Central memory CD8-positive, alpha-beta T cell (primary cell): ENCODE data around the gene TNFAIP8L1.

Experiments
- ATAC-seq: fragments of 150-1000 bp; cut with Tn5 transposase; replicated peaks from 2 replicates; pipeline ENCODE4 v1.10.0; 2022; ENCODE audit warnings: mild to moderate bottlenecking, moderate FRiP score, moderate number of reproducible peaks; ENCODE audit not compliant: poor library complexity, severe bottlenecking; ENCODE audit errors: extremely low read depth
- DNase-seq, 2 donors: peaks; one replicate each; pipeline ENCODE4 v3.0.0; 2021; ENCODE audit warnings: low spot score in 2 of 2
- H3K27ac Mint-ChIP-seq: one replicate; pipeline ENCODE4 v1.8.0; 2022; ENCODE audit warnings: low read depth, mild to moderate bottlenecking, moderate library complexity, mixed read lengths
- H3K27me3 Mint-ChIP-seq: one replicate; pipeline ENCODE4 v1.8.0; 2022; ENCODE audit warnings: mixed read lengths
- H3K36me3 Mint-ChIP-seq: one replicate; pipeline ENCODE4 v1.8.0; 2022; ENCODE audit warnings: mild to moderate bottlenecking, moderate library complexity, mixed read lengths; ENCODE audit not compliant: insufficient read depth
- H3K4me1 Mint-ChIP-seq: one replicate; pipeline ENCODE4 v1.8.0; 2022; ENCODE audit warnings: mixed read lengths
- H3K4me3 Mint-ChIP-seq: one replicate; pipeline ENCODE4 v1.8.0; 2022; ENCODE audit warnings: mild to moderate bottlenecking, moderate library complexity, mixed read lengths
- H3K9me3 Mint-ChIP-seq: one replicate; pipeline ENCODE4 v1.8.0; 2022; ENCODE audit warnings: mixed read lengths

The TNFAIP8L1 gene

GRCh38 chr19:4598712-4599111, 40.6 kb upstream of the TNFAIP8L1 start:
- Mint-ChIP-seq H3K4me3 (peak overlapping the region; percentile 29), H3K27me3 (peaks cover 19% of the 10 kb centered on the region), H3K4me1 (peaks cover 6% of the 10 kb centered on the region), H3K9me3 (no peaks in the 10 kb centered on the region), H3K36me3 (no peaks in the 10 kb centered on the region), H3K27ac (no peak overlapping the region)
- ATAC-seq (no peak), DNase-seq (no peak)

DNA sequence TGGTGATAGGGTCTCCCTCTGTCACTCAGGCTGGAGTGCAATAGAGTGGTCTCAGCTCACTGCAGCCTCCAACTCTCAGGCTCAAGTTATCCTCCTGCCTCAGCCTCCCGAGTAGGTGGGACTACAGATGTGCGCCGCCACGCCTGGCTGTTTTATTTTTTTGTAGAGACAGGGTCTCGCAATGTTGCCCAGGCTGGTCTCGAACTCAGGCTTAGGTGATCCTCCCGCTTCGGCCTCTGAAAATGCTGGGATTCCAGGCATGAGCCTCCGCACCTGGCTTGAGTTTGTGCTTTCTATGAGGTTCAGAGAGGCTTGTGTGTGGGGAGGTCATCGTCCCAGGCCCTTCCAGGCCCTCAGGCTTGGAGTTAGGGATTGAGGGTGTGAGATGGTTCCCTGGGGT, 39.2 kb upstream of the TNFAIP8L1 start:
- H3K27ac Mint-ChIP-seq, result no peak overlapping the region
- H3K27me3 Mint-ChIP-seq, result peaks cover 19% of the 10 kb centered on the region
- DNase-seq, result no peak
- no peaks in the 10 kb centered on the region for H3K9me3 Mint-ChIP-seq
- no peak overlapping the region for H3K4me3 Mint-ChIP-seq
- ATAC-seq, result no peak
- H3K36me3 Mint-ChIP-seq, result no peaks in the 10 kb centered on the region
- H3K4me1 Mint-ChIP-seq, result peaks cover 6% of the 10 kb centered on the region

- no peaks in the 10 kb centered on the region for H3K36me3 Mint-ChIP-seq
- DNase-seq (no peak), ATAC-seq (no peak)
- no peak overlapping the region for H3K27ac Mint-ChIP-seq
- peaks cover 6% of the 10 kb centered on the region for H3K4me1 Mint-ChIP-seq
- no peaks in the 10 kb centered on the region for H3K9me3 Mint-ChIP-seq
- peaks cover 19% of the 10 kb centered on the region for H3K27me3 Mint-ChIP-seq
- H3K4me3 Mint-ChIP-seq, result no peak overlapping the region
These were observed 38.4 kb upstream of the TNFAIP8L1 start for GRCh38 chr19:4600893-4601292.

GRCh38 chr19:4602173-4602788, 37.0 kb upstream of the TNFAIP8L1 start:
- no peak for DNase-seq
- peaks cover 4% of the 10 kb centered on the region for H3K4me1 Mint-ChIP-seq
- H3K27me3 Mint-ChIP-seq, result peaks cover 14% of the 10 kb centered on the region
- no peak overlapping the region for H3K4me3 Mint-ChIP-seq
- ATAC-seq, result no peak
- H3K27ac Mint-ChIP-seq, result no peak overlapping the region
- no peaks in the 10 kb centered on the region for H3K36me3 Mint-ChIP-seq
- no peaks in the 10 kb centered on the region for H3K9me3 Mint-ChIP-seq

DNA sequence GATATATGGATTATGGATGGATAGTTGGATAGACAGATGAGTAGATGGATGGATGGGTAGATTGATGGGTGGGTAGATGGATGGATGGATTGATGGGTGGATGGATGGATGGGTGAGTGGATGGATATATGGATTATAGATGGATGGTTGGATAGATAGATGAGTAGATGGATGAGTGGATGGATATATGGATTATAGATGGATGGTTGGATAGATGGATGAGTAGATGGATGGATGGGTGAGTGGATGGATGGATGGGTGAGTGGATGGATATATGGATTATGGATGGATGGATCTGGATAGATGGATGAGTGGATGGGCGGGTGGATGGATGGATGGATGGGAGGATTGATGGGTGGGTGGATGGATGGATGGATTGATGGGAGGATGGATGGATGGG, 36.4 kb upstream of the TNFAIP8L1 start:
- H3K27me3 Mint-ChIP-seq, result peaks cover 9% of the 10 kb centered on the region
- no peak for DNase-seq
- no peak overlapping the region for H3K4me3 Mint-ChIP-seq
- H3K9me3 Mint-ChIP-seq, result no peaks in the 10 kb centered on the region
- H3K36me3 Mint-ChIP-seq, result no peaks in the 10 kb centered on the region
- H3K4me1 Mint-ChIP-seq, result no peaks in the 10 kb centered on the region
- ATAC-seq, result no peak
- no peak overlapping the region for H3K27ac Mint-ChIP-seq

- no peak for ATAC-seq
- Mint-ChIP-seq H3K27ac (no peak overlapping the region), H3K27me3 (peaks cover 4% of the 10 kb centered on the region), H3K4me3 (no peak overlapping the region), H3K4me1 (no peaks in the 10 kb centered on the region), H3K9me3 (no peaks in the 10 kb centered on the region), H3K36me3 (no peaks in the 10 kb centered on the region)
- DNase-seq, result no peak
These were observed 34.4 kb upstream of the TNFAIP8L1 start for GRCh38 chr19:4604912-4605311.

- ATAC-seq (no peak), DNase-seq (no peak)
- Mint-ChIP-seq H3K27me3 (peaks cover 16% of the 10 kb centered on the region), H3K36me3 (no peaks in the 10 kb centered on the region), H3K9me3 (no peaks in the 10 kb centered on the region), H3K4me1 (no peaks in the 10 kb centered on the region), H3K4me3 (no peak overlapping the region), H3K27ac (no peak overlapping the region)
These were observed 33.1 kb upstream of the TNFAIP8L1 start for GRCh38 chr19:4606181-4606580.

DNA sequence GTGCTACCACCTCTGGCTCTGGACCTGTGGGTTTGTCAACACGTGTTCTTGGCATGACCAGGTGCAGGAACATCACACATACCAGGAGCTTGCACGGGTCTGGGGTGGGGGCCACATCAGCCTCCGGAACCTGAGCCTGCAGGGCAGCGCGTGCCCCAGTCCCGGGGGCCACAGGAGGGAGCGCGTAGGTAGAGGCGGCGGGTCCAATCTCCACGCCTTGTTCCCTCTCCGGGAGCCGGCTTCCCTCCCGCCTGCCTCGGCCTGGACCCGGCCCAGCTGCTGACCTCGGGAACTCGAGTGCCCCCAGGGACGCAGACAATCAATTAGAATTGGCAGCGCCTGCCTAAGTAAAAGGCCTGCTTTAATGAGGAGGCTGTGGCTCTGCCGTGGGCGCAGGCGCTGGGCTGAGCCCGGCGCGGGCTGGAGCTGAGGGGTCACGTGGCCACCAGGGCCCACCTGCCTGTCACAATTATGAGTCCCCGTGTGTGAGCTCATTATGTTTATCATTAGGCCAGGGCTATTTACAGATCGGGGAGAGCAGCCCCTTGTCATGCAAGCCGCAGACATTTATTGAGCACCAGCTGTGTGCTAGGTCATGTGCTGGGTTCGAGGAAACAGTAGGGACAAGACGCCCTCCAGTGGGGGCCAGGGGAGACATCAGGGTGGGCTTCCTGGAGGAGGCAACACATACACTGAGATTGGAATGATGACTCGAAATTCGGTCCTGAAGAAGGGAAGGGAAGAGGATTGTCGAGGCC, 32.2 kb upstream of the TNFAIP8L1 start:
- Mint-ChIP-seq H3K36me3 (no peaks in the 10 kb centered on the region), H3K4me1 (no peaks in the 10 kb centered on the region), H3K4me3 (no peak overlapping the region), H3K27ac (no peak overlapping the region), H3K9me3 (no peaks in the 10 kb centered on the region), H3K27me3 (peaks cover 19% of the 10 kb centered on the region)
- ATAC-seq, result no peak
- no peak for DNase-seq

DNA sequence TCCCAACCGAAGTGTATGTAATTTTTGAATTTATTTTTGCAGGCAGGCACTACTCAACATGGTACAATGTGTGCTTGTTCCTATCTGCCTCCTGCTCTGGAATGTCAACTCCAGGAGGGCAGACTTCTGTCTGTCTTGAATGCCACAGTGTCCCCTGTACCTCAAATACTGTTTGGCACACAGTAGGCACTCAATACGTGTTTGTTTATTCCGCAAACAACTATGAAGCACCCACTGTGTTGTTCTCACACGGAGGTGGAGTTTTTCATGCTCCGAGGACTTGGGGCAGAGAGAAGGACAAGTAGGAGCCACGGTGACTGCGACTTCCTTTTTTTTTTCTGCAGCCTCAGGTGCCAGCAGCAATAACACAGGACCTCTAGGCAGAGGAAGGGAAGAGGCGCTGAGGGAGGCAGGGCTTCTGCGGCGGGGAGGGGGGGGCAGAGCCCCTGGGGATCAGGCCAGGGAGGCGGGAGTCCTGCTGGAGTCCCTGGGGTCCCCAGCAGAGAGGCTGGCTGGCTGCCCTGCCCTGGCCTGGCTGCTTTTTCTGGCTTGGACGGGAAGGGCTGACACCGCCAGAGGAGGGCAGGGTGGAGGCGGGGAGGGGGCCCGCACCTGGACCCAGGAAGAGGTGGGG, 29.3 kb upstream of the TNFAIP8L1 start:
- H3K27ac Mint-ChIP-seq, result no peak overlapping the region
- no peak for DNase-seq
- no peaks in the 10 kb centered on the region for H3K36me3 Mint-ChIP-seq
- H3K9me3 Mint-ChIP-seq, result no peaks in the 10 kb centered on the region
- no peak for ATAC-seq
- H3K4me1 Mint-ChIP-seq, result no peaks in the 10 kb centered on the region
- peaks cover 30% of the 10 kb centered on the region for H3K27me3 Mint-ChIP-seq
- H3K4me3 Mint-ChIP-seq, result no peak overlapping the region

GRCh38 chr19:4613254-4613751, 26.0 kb upstream of the TNFAIP8L1 start:
- Mint-ChIP-seq H3K27me3 (peaks cover 39% of the 10 kb centered on the region), H3K36me3 (no peaks in the 10 kb centered on the region), H3K27ac (no peak overlapping the region), H3K4me1 (no peaks in the 10 kb centered on the region), H3K4me3 (no peak overlapping the region), H3K9me3 (no peaks in the 10 kb centered on the region)
- ATAC-seq, result no peak
- DNase-seq, result no peak

GRCh38 chr19:4618019-4618418, 21.3 kb upstream of the TNFAIP8L1 start:
- Mint-ChIP-seq H3K27me3 (peaks cover 45% of the 10 kb centered on the region), H3K27ac (no peak overlapping the region), H3K4me1 (no peaks in the 10 kb centered on the region), H3K4me3 (no peak overlapping the region), H3K36me3 (no peaks in the 10 kb centered on the region), H3K9me3 (no peaks in the 10 kb centered on the region)
- DNase-seq, result no peak
- ATAC-seq, result no peak

DNA sequence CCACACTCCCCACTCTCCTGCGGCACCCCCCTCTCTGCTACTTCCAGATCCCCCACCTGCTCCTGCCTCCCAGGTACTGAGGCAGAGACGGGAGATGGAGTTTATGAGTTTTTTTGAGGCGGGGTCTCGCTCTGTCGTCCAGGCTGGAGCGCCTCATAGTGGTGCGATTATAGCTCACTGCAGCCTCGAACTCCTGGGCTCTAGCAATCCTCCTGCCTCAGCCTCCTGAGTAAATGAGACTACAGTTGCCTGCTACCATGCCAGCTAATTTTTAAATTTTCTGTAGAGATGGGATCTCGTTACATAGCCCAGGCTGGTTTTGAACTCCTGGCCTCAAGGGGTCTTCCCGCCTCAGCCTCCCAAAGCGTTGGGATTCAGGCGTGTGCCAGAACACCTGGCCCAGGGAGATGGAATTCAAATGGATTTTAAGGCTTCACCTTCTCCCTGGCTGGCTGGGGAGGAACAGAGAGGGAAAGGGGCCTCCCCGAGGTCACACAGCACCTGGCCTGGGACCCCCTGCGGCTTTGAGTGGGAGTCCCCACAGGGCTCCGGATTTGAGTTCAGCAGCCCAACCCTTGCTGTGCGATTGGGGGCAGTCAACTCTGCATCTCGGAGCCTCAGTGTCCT, 19.5 kb upstream of the TNFAIP8L1 start:
- DNase-seq (no peak), ATAC-seq (no peak)
- Mint-ChIP-seq H3K9me3 (no peaks in the 10 kb centered on the region), H3K4me3 (no peak overlapping the region), H3K4me1 (no peaks in the 10 kb centered on the region), H3K27me3 (peaks cover 51% of the 10 kb centered on the region), H3K27ac (no peak overlapping the region), H3K36me3 (no peaks in the 10 kb centered on the region)
